Measurements from ENCODE around the gene ARID5B.

DNA sequence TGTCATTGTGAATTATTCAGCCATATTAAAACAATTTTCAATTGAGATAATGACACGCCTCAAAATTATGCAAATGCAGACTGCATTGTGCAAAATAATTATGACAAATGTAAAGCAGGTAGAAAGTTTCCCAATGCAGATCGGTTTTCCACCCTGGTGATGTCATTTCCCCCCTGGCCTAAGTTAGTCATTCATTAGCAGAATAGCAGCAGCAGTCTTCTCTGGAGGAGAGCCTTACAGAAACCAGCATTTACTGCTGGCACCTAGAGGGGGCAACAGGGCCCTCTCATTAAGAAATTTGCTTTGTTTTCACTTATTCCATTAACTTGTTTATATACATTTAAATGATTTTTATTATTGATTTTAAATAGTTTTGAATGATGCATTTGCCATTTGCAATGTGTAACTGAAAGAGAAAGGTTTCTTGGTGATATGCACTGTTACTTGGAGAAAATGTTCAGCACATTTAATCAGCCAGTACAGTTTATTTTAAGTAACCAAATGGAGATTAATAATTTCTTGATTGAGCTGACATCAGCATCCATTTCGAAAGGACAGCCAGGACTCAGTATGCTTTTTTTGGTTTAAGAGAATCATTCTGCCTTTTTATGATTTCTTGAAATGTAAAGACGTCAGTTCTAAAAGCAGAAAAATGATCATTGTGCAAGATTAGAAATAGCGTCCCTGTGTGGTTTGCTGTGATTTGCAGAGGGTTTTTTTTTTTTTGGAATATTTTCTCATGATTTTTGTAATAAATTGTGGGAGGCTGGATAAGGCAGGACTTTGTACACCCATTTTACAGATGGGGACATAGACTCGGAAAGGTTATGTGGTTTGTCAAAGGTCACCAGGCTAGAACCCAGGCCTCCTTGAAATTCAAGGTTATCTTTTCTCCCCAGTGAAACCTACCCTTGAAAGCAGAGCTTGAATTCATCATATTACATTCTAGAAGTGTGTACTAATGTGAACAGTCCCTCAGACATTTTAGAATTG, 3.5 kb downstream of the ARID5B start:
- TF ChIP-seq CTCF (tag by site-specific recombination; IDR thresholded peaks at IDR 0.05) (no peak), ZNF354C (tag by site-specific recombination; IDR thresholded peaks at IDR 0.05; ENCODE audit: borderline replicate concordance, low read depth) (no peak), ZNF311 (tag by site-specific recombination; IDR thresholded peaks at IDR 0.05; ENCODE audit: borderline replicate concordance) (no peak), ZNF133 (tag by site-specific recombination; IDR thresholded peaks at IDR 0.05) (no peak), ZNF670 (tag by site-specific recombination; IDR thresholded peaks at IDR 0.05; ENCODE audit: low read depth) (no peak), ZNF777 (tag by site-specific recombination; IDR thresholded peaks at IDR 0.05; ENCODE audit: borderline replicate concordance) (no peak), KLF7 (tag by site-specific recombination; IDR thresholded peaks at IDR 0.05; ENCODE audit: borderline replicate concordance) (no peak), YY1 (tag by site-specific recombination; IDR thresholded peaks at IDR 0.05) (no peak), ZNF138 (tag by site-specific recombination; IDR thresholded peaks at IDR 0.05; ENCODE audit: borderline replicate concordance) (no peak), ZNF768 (tag by site-specific recombination; IDR thresholded peaks at IDR 0.05) (no peak)
- TF ChIP-seq, protein P1, sequence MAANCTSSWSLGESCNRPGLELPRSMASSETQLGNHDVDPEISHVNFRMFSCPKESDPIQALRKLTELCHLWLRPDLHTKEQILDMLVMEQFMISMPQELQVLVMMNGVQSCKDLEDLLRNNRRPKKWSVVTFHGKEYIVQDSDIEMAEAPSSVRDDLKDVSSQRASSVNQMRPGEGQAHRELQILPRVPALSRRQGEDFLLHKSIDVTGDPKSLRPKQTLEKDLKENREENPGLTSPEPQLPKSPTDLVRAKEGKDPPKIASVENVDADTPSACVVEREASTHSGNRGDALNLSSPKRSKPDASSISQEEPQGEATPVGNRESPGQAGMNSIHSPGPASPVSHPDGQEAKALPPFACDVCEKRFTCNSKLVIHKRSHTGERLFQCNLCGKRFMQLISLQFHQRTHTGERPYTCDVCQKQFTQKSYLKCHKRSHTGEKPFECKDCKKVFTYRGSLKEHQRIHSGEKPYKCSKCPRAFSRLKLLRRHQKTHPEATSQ (tag by site-specific recombination; IDR thresholded peaks at IDR 0.05), result no peak

Data from HEK293 (cell line).